Ureter (tissue), 1 donor: ENCODE results near the gene ARRDC5. TPM values are rescaled to one million over a fixed set of nuclear protein-coding genes. Genes with fewer than 3 reads are reported as not detected.
A peak's percentile ranks its signal among the peaks of the same experiment; 100 is the strongest.
"Not testable (repeated sequence)": the region's sequence is repeated elsewhere in the genome, so short reads cannot be mapped to it uniquely, and the experiment has no call there.

Source experiments
- DNase-seq: peaks from one replicate; pipeline ENCODE4 v3.0.0-alpha.2; 2020; ENCODE audit warnings: low spot score
- total RNA-seq: library from RNA; stranded (reverse); gene quantifications from one replicate; pipeline ENCODE4 v1.2.4, GENCODE V29; 2023
- donor health status: DM: yes; HTN: yes; CAD: no.

Gene ARRDC5
- total RNA-seq, 1 donor from 2014 or later = 1.1 TPM

DNA sequence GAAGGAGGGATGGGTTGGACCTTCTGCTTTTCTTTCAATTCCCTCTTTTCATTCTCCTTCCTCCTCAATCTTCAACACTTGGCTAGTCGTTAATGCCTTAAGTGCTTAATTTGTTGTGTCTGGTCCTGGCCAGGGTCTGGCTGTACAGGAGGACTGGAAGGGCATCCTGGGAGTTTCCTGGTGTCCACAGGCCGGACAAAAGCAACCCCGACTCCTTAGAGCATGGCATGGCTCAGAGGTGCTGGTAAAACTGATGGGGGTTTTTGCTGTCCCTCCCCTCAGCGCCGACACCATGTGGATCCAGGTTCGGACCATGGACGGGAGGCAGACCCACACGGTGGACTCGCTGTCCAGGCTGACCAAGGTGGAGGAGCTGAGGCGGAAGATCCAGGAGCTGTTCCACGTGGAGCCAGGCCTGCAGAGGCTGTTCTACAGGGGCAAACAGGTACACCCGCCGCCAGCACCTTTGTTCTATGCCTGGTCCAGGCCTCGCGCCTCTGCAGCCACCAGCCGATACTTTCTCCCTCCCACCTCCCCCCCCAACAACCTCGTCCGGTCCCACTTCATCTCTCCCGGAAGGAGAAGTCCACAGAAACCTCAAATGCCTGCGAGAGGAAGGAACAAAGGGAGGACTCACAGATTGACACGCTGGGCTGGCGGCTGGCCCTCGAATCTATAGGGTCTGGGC is 8.0 kb upstream of the ARRDC5 start:
- no peak for DNase-seq

DNA sequence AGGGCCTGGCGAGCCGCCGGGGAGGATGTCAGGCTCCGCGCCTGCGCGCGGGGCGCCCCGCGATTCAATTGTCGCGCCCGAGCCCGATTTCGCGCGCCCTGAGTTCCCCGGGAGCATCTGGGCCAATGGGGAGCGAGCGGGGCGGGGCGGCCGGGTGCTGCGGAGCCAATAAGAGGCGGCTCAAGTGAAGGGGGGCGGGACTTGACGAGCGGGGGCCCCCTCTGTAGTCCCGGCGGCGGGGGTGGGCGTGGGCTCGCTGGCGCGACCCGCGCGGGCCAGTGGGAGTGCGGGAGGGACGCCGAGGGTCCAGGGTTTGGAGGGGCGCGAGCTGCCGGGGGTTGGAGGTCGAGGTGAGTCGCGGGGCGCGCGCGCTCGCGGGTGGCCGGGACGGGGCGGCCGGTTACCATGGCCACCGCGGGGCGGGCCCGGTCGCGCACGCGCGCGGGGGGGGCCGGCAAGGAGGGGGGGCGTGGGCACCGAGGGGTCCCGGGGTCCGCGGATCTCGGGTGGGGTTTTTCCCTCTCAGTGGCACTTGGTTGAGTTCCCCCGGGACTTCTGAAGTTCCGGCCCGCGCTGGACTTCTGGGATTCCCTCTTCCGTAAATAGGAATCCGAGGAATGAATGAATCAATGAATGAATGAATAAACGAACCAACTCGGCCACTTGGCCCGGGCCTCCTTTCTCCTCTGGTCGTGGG is 7.3 kb upstream of the ARRDC5 start:
- peak; percentile 89 for DNase-seq

DNA sequence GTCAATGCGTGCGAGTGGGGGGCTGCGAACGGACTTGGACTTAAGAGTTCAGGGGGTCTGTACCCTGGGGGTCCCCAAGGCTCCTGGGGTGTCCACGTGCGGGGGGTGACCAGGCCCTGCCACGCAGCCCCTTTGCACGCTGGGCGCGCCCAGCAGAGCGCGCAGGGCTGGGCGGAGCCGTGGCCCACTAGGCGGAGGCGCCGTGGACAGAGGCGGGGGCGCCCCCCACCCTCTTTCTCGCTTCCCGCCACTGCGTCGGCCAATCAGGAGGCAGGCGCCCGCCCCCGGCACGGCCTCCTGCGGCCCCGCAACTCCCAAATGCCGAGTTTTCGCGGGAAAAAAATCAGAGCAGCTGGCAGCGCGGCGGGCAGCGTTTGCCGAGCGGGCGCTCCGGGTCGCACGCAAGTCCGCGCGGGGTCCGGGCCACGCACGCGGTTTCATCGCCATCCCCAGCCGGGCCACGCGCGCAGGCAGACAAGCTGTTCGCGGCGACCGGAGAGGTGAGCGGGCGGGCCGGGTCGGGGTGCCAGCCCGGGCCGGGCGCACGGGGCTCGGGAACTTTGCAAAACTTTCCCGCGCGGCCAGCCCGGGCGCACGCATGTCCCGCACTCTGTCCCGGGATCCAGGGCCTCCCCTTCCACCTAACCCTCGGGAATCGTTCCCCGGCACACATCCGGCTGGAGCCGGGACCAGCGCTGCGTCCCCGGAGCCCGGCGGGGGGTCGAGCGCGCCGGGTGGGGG is 6.6 kb upstream of the ARRDC5 start, which contains the start of gene UHRF1:
Gene UHRF1 (plus strand): TSS at position 346 of the 741 bp plus-strand sequence. CDS start 1,385 bp downstream, outside the sequence.
- DNase-seq = no peak

DNA sequence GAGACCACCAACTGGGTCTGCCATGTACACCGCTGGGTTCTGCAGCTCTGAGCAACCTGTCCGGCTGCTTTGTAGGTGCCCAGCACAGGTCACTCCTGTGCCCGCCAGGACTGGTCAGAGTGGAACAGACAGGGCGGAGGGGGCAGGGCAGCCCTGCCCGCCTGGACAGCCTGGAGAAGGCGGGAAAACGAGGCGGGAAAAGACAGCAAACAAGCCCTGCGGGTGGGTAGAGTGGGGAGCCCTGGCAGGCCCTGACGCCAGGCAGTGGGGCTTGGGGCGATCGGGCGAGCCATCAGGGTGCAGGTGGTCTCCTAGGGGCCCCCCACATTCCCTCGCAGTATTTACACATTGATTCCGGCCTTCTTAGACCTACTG is 6.1 kb upstream of the ARRDC5 start:
- DNase-seq = no peak

DNA sequence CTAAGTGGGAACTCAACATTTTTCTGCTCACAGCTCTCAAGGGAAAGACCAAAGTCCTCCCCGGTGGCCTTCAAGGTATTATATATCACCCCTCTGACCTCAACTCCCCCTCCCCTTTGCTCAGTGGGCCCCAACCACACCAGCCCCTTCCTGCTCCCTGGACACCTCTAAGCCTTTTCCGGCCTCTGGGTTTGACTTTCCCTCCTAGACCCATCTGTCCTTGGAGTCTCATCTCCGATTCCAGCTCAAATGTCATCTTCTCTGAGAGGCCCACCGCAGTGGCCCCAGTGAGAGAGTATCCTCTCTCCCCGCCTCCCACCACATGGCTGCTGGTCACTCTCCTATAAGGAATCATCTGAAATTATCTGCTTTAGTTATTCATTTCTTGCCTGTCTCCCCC is 5.7 kb upstream of the ARRDC5 start:
- DNase-seq = no peak

DNA sequence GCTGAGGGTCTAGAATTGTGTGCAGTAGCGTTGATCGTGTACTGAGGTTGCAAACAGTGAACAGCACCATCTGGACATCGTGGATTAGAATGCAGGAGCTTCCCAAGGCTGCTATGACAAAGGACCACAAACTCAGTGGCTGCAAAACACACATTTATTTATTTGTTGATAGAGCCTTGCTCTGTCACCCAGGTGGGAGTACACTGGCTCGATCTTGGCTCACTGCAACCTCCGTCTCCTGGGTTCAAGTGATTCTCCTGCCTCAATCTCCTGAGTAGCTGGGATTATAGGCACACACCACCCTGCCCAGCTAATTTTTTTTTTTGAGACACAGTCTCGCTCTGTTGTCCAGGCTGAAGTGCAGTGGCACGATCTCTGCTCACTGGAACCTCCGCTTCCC is 4.3 kb upstream of the ARRDC5 start:
- no peak for DNase-seq

DNA sequence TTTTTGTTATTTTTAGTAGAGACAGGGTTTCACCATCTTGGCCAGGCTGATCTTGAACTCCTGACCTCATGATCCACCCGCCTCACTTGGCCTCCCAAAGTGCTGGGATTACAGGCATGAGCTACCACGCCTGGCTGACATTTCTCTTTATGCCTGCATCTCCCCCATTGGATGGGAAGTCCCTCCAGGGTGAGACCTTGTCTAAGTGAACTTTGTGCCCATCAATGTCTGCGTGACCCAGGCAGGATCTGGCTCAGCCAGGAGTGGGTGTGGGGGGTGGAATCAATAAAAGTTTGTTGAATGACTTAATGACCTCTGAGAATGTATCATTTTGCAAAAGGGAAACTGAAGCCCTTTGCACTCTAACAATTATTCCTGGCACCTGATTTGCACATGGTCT is 1.8 kb upstream of the ARRDC5 start:
- no peak for DNase-seq

DNA sequence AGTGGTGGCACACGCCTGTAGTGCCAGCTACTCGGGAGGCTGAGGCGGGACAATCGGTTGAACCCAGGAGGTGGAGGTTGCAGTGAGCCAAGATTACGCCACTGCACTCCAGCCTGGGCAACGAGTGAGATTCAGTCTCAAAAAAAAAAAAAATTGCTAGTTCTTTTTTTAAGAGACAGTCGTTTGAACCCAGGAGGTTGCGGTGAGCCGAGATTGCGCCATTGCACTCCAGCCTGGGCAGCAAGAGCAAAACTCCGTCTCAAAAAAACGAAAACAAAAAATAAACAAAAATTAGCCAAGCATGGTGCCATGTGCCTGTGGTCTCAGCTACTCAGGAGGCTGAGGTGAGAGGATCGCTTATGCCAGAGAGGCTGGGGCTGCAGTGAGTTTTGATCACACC is 1.8 kb downstream of the ARRDC5 start:
- DNase-seq = not testable (repeated sequence)

DNA sequence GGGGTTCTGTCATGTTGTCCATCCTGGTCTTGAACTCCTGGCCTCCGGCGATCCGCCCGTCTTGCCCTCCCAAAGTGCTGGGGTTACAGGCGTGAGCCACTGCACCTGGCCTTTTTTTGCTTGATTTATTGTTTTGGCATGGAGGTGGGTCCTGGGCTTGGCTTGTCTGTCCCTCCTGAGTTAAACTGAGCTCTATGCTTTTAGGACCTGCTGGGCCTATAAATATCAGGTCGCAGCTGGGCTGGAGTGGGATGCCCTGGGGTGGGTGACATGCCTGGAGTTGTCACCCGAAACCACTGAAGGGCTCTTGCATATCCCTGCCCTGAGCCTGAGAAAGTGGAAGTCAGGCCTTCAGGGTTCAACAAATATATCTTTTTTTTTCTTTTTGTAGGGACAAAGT is 5.5 kb downstream of the ARRDC5 start:
- no peak for DNase-seq

DNA sequence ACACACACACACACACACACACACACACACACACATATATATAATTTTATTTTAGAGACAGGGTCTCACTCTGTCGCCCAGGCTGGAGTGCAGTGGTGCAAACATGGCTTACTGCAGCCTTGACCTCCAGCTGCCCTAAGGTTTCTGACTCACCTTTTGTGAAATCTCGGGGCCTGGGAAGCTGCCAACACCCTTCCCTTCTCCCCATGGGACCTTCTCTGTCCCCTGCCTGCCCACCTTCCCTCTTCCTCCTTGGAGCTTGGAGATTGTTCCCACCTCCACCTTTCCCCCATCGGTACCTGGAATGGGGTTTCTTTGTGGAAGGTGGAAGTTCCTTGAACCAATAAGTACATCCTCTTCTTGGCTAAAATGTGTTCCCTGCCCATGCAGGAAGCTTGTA is 6.3 kb downstream of the ARRDC5 start:
- no peak for DNase-seq

DNA sequence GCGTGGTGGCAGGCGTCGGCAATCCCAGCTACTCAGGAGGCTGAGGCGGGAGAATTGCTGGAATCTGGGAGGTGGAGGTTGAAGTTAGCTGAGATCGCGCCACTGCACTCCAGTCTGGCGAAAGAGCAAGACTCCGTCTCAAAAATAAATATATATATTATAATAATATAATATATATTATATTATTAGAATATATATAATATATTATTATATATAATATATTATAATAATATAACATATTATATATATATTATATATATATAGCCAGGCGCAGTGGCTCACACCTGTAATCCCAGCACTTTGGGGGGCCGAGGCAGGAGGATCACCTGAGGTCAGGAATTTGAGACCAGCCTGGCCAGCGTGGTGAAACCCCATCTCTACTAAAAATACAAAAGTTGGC is 9.7 kb downstream of the ARRDC5 start:
- not testable (repeated sequence) for DNase-seq

DNA sequence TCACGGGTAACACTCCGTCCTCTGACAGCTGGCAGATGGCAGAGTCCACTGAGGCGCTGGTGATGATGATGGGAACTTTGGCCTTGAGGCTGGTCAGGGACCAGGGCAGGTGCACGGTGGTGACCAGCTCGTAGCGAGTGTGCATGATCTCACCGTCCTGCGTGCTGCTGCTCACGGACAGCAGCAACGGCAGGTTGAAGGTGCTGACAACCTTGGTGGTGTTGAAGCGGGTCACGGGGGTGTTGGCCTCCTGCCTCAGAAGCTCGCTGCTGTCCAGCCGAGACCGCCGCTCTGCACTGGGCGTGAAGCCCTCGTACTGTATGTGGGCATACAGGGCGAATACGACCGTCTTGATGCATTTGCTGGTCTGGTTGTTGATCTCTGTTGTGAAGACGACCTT is 11.6 kb downstream of the ARRDC5 start:
- DNase-seq = no peak

DNA sequence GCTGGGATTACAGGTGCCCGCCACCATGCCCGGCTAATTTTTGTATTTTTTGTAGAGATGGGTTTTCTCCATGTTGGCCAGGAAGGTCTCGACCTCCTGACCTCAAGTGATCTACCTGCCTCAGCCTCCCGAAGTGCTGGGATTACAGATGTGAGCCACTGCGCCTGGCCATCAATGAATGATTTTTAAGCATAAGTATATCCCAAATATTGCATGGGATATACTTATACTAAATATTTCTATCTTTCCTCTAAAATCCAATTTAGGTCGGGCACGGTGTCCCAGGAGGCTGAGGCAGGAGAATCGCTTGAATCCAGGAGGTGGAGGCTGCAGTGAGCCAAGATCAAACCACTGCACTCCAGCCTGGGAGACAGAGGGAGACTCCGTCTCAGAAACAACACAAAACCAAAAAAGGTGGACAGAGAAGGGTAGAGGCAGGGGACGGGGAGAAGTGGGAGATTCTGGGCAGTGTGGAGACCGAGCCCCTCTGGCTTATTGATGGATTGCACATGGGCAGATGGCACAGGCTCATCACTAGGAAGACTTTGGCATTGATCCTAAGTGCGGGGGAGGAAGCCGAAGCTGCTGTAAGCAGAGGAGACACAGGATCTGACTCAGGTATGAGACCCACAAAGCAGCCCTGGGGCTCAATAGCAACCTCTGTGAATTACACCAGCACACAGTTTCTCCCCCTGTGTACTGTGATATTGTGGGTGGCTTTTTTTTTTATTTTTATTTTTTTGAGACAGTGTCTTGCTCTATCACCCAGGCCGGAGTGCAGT is 13.5 kb downstream of the ARRDC5 start:
- DNase-seq = no peak

DNA sequence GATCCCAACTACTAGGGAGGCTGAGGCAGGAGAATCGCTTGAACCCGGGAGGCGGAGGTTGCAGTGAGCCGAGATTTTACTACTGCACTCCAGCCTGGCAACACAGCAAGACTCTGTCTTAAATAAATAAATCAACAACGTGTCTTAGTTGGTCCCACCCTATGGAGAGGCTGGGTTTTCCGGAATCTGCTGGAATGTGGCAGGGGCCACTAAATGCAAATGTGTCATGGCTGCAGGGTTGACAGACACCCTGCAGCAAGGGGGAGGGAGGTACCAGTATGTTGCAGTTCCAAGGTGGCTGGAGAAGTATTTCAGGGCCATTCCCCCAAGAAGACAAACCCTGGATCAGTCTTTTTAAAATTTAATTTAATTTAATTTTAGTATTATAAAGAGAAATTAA is 14.9 kb downstream of the ARRDC5 start:
- DNase-seq = not testable (repeated sequence)

DNA sequence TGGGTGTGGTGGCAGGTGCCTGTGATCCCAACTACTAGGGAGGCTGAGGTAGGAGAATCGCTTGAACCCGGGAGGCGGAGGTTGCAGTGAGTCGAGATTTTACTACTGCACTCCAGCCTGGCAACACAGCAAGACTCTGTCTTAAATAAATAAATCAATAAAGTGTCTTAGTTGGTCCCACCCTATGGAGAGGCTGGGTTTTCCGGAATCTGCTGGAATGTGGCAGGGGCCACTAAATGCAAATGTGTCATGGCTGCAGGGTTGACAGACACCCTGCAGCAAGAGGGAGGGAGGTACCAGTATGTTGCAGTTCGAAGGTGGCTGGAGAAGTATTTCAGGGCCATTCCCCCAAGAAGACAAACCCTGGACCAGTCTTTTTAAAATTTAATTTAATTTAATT is 17.7 kb downstream of the ARRDC5 start:
- not testable (repeated sequence) for DNase-seq

DNA sequence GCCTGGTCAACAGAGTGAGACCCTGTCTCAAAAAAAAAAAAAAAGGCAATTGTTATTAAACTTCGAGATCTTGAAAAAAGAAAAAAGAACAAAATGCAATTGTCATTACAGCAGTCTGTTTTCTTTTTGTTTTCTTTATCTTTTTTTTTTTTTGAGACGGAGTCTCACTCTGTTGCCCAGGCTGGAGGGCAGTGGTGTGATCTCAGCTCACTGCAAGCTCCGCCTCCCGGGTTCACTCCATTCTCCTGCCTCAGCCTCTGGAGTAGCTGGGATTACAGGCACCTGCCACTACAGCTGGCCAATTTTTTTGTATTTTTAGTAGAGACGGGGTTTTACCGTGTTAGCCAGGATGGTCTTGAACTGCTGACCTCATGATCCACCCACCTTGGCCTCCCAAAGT is 19.8 kb downstream of the ARRDC5 start:
- not testable (repeated sequence) for DNase-seq

DNA sequence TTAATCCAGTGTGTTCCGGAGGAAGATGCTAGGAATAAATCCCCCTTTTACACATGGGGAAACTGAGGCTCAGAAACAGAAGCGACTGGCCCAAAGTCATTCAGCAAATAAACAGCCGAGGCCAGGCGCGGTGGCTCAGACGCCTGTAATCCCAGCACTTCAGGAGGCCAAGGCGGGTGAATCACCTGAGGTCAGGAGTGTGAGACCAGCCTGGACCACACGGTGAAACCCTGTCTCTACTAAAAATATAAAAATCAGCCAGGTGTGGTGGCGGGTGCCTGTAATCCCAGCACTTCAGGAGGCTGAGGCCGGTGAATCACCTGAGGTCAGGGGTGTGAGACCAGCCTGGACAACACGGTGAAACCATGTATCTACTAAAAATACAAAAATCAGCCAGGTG is 23.7 kb downstream of the ARRDC5 start:
- DNase-seq = no peak

DNA sequence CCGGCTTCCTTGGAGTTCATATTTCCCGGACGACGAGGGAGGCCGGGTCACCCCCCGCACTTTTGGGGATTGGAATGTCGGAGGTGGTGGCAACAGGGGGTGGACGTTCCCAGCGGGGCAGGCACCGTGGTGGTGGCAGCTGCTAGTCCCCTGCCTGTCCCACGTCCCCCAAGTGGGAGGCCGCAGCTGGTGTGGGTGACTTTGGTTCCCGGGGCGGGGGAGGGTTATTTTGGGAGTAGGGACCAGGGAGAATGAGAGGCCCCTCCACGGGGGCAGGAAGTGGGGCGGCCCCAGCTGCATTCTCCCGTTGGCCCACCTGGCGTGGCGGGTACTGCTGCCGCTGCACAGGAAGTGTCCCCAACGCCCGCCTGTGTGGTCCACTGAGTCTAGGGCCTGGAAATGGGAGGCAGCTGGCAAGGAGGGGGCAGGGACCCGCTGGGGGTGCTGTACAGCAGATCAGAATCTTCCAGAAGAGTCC is 24.2 kb downstream of the ARRDC5 start:
- DNase-seq = no peak

DNA sequence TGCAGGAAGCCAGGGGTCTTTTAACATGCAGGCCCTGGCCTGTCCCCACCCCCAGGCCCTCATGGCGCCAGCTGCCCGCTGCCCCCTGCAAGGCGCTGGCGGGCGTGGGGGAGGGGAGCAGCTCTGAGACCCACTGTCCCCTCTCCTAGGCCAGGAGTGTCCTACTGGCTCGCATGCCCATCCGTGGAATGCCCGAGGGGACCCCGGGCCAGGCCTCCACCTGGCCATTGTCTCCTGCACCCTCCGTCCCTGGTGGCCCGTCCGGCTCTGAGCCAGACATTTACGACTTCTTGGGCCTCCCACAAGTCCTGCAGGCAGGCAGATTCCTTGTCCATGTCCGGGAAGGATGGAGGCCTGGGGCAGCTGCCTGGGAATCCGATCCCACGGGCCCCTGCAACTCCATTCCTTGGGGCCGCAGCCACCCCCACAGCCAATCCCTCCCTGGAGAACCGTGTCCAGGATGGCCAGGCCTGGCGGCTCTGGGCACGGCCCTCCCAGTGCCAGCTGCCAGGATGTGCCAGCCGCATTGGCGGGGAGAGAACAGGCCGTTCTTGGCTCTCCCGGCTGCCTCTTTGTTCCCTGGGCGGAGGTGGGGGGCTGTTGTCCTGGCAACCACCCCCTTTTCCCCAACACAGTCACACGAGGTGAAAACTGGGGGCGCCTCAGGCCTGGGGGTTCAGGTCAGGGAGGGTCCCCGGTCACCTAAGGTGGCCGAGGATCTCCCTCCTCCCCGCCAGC is 24.8 kb downstream of the ARRDC5 start:
- peak; percentile 56 for DNase-seq

DNA sequence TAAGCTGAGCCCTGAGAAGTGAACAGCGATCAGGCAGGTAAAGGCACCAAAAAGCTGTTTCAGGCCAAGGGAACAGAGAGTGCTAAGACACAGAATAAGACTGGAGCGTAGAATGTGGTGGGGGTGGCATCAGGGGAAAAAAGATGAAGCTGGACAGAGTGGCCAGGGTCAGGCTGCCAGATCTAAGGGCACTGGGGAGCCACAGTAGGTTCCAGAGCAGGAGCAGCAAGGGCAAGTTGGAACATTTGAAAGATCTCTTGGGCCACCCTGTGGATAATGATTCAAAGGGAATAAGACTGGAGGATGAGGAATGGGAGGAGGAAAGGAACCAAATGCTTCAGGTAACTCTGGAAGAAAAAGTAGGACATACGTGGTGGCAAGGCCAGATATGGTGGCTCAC is 28.8 kb downstream of the ARRDC5 start:
- DNase-seq = no peak

DNA sequence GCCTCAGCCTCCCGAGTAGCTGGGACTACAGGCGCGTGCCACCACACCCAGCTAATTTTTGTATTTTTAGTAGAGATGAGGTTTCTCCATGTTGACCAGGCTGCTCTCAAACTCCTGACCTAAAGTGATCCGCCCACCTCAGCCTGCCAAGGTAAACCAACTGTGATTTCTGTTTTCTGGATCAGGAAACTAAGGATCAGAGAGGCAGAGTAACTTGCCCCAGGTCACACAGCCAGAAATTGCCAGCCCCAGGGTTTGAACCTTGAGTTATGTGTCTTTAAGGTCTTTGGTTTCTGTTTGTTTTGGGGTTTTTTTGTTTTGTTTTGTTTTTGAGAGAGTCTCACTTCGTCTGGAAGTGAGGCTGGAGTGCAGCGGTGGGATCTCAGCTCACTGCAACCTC is 31.0 kb downstream of the ARRDC5 start:
- DNase-seq = no peak
